OCI-LY3 (cell line): ENCODE results near the gene USP3.
"Not testable (repeated sequence)": the region's sequence is repeated elsewhere in the genome, so short reads cannot be mapped to it uniquely, and the experiment has no call there.

ENCODE experiments used
- H2AFZ ChIP-seq: fragments of 200-600, 300-600 bp; shearing (Covaris generic); 2 replicates; pipeline ENCODE4 v1.6.0; 2014; ENCODE audit warnings: antibody characterized with exemption, low read depth, low read length
- H3K27ac ChIP-seq: fragments of 200-600, 300-600 bp; sonication (generic); 2 replicates; pipeline ENCODE4 v1.5.1; 2014; ENCODE audit warnings: mild to moderate bottlenecking, low read length, moderate library complexity, mixed read lengths
- H3K27me3 ChIP-seq: fragments of 200-600, 300-600 bp; sonication (generic); 2 replicates; pipeline ENCODE4 v1.6.1; 2014; ENCODE audit warnings: low read depth, low read length, mixed read lengths
- H3K36me3 ChIP-seq: fragments of 200-600, 300-600 bp; sonication (generic); replicated peaks from 2 replicates; pipeline ENCODE3; 2014; ENCODE audit warnings: low read depth, low read length, mixed read lengths
- H3K4me1 ChIP-seq: fragments of 300-600, 200-600 bp; sonication (generic); 2 replicates; pipeline ENCODE4 v1.6.1; 2014; ENCODE audit warnings: low read length, mixed read lengths
- H3K4me2 ChIP-seq: fragments of 200-600, 300-600 bp; sonication (generic); 2 replicates; pipeline ENCODE4 v1.6.1; 2014; ENCODE audit warnings: low read length, mixed read lengths
- H3K4me3 ChIP-seq: fragments of 300-600, 200-600 bp; sonication (generic); 2 replicates; pipeline ENCODE4 v1.5.1; 2014; ENCODE audit warnings: antibody characterized with exemption, mild to moderate bottlenecking, low read length, moderate library complexity
- H3K79me2 ChIP-seq: fragments of 300-600, 200-600 bp; shearing (Covaris generic); 2 replicates; pipeline ENCODE4 v1.6.1; 2014; ENCODE audit warnings: mild to moderate bottlenecking, low read length, mixed read lengths
- H3K9ac ChIP-seq: fragments of 300-600, 200-600 bp; shearing (Covaris generic); 2 replicates; pipeline ENCODE4 v1.6.0; 2014; ENCODE audit warnings: mild to moderate bottlenecking, low read length, moderate library complexity
- H3K9me3 ChIP-seq: fragments of 200-600, 300-600 bp; shearing (Covaris generic); 2 replicates; pipeline ENCODE4 v1.6.1; 2014; ENCODE audit warnings: low read length, mixed read lengths; ENCODE audit not compliant: insufficient read depth
- H4K20me1 ChIP-seq: fragments of 200-600, 300-600 bp; sonication (generic); 2 replicates; pipeline ENCODE4 v1.6.1; 2016; ENCODE audit warnings: low read length, mixed read lengths; ENCODE audit not compliant: insufficient read depth
- CTCF ChIP-seq: fragments of 200-600, 300-600 bp; sonication (generic); IDR thresholded peaks from 2 replicates; pipeline ENCODE4 v1.5.1; 2014; ENCODE audit warnings: antibody characterized with exemption, low read length, low read depth
- EZH2phosphoT487 ChIP-seq: fragments of 200-600 bp; shearing (Covaris generic); IDR thresholded peaks from 2 replicates; pipeline ENCODE4 v1.6.1; 2018; ENCODE audit warnings: antibody characterized with exemption, mixed run types, low read depth

The USP3 gene

DNA sequence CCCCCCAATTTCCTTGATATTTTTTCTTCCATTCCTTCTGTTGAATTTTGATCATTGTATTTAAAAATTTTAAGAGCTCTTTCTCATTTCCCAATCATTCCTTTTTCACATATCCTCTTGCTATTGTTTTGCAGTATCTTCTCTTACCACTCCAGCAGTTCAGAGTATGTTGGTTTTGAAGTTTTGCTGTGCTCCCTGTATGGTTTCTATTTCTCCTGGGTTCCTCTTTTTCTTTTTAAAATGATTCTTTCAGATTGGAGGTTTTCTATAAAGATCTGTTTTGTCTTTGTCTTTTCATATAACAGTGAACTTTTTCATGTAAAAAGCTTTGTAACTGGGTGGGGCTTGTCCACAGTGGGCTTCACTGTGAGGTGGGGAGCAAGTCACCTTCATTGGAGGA is 12.8 kb downstream of the USP3 start:
- peaks cover 100% of the 10 kb centered on the region for H3K79me2 ChIP-seq
- H3K27ac ChIP-seq = no peak overlapping the region
- H3K9ac ChIP-seq = no peak overlapping the region
- peak overlapping the region; percentile 15 for H3K4me3 ChIP-seq
- no peaks in the 10 kb centered on the region for H3K9me3 ChIP-seq
- H4K20me1 ChIP-seq = peaks cover 97% of the 10 kb centered on the region
- peaks cover 37% of the 10 kb centered on the region for H3K4me1 ChIP-seq
- peak overlapping the region; percentile 57 for H3K4me2 ChIP-seq
- no peaks in the 10 kb centered on the region for H3K36me3 ChIP-seq
- no peak overlapping the region for H2AFZ ChIP-seq
- H3K27me3 ChIP-seq = no peaks in the 10 kb centered on the region
- TF ChIP-seq CTCF (no peak), EZH2phosphoT487 (no peak)

GRCh38 chr15:63517628-63518027 is 13.2 kb downstream of the USP3 start:
- Histone ChIP-seq H3K4me3 (peak overlapping the region; percentile 15), H3K9me3 (no peaks in the 10 kb centered on the region), H3K79me2 (peaks cover 100% of the 10 kb centered on the region)

GRCh38 chr15:63519041-63519440 is 14.6 kb downstream of the USP3 start:
- Histone ChIP-seq H3K36me3 (no peaks in the 10 kb centered on the region), H3K4me3 (no peak overlapping the region), H3K4me1 (peaks cover 37% of the 10 kb centered on the region), H3K4me2 (no peak overlapping the region), H2AFZ (no peak overlapping the region), H4K20me1 (peaks cover 99% of the 10 kb centered on the region), H3K9me3 (no peaks in the 10 kb centered on the region), H3K9ac (no peak overlapping the region), H3K79me2 (peaks cover 100% of the 10 kb centered on the region), H3K27ac (no peak overlapping the region), H3K27me3 (no peaks in the 10 kb centered on the region)
- no peak for TF ChIP-seq CTCF
- TF ChIP-seq EZH2phosphoT487 = no peak

More at GRCh38 chr15:63517628-63518027, 13.2 kb downstream of the USP3 start:
- Histone ChIP-seq H3K4me1 (peaks cover 37% of the 10 kb centered on the region), H3K9ac (no peak overlapping the region), H3K4me2 (peak overlapping the region; percentile 57), H4K20me1 (peaks cover 99% of the 10 kb centered on the region), H3K27me3 (no peaks in the 10 kb centered on the region), H2AFZ (no peak overlapping the region), H3K36me3 (no peaks in the 10 kb centered on the region), H3K27ac (no peak overlapping the region)
- no peak for TF ChIP-seq EZH2phosphoT487
- no peak for TF ChIP-seq CTCF

GRCh38 chr15:63519548-63520178 is 15.3 kb downstream of the USP3 start:
- H3K4me3 ChIP-seq = no peak overlapping the region
- H3K9ac ChIP-seq = no peak overlapping the region
- H3K79me2 ChIP-seq = peaks cover 100% of the 10 kb centered on the region
- TF ChIP-seq EZH2phosphoT487 (no peak), CTCF (no peak)
- no peak overlapping the region for H2AFZ ChIP-seq
- H3K27ac ChIP-seq = no peak overlapping the region
- H3K27me3 ChIP-seq = no peaks in the 10 kb centered on the region
- no peaks in the 10 kb centered on the region for H3K9me3 ChIP-seq
- no peaks in the 10 kb centered on the region for H3K36me3 ChIP-seq
- peaks cover 100% of the 10 kb centered on the region for H4K20me1 ChIP-seq
- H3K4me1 ChIP-seq = peaks cover 33% of the 10 kb centered on the region
- H3K4me2 ChIP-seq = no peak overlapping the region

DNA sequence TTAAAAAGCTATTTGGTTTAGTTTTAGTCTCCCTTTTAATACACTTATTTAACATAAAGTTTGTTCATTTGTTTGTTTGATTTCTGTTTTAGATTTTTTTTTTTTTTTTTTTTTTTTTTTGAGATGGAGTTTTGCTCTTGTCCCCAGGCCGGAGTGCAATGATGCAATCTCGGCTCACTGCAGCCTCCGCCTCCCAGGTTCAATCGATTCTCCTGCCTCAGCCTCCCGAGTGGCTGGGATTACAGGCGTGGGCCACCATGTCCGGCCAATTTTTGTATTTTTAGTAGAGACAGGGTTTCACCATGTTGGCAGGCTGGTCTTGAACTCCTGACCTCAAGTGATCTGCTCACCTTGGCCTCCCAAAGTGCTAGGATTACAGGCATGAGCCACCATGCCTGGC is 16.1 kb downstream of the USP3 start:
- peaks cover 100% of the 10 kb centered on the region for H3K79me2 ChIP-seq
- not testable (repeated sequence) for H3K4me3 ChIP-seq, H3K36me3 ChIP-seq, H3K9me3 ChIP-seq, H3K27me3 ChIP-seq, H3K27ac ChIP-seq, H2AFZ ChIP-seq, H3K4me2 ChIP-seq, H3K9ac ChIP-seq
- H3K4me1 ChIP-seq = peaks cover 25% of the 10 kb centered on the region
- peaks cover 100% of the 10 kb centered on the region for H4K20me1 ChIP-seq
